ENCODE results near the gene KRTAP1-1.
"Not testable (repeated sequence)": the region's sequence is repeated elsewhere in the genome, so short reads cannot be mapped to it uniquely, and the experiment has no call there.

The KRTAP1-1 gene

GRCh38 chr17:41040783-41041571 is at the start of gene KRTAP1-1:
Gene KRTAP1-1 (minus strand): TSS chr17:41041450. CDS start chr17:41041397, 53 bp downstream.
- not testable (repeated sequence) for H3K36me3 ChIP-seq (ENCODE audit: control insufficient read depth, insufficient read depth, low read length, severe bottlenecking); H3K9me3 ChIP-seq (ENCODE audit: control insufficient read depth, low read length); H3K9ac ChIP-seq (ENCODE audit: low read length); H3K27me3 ChIP-seq (replicated peaks; ENCODE audit: control insufficient read depth, insufficient read depth, low read length); H3K4me3 ChIP-seq (ENCODE audit: low read length); DNase-seq (ENCODE audit: low read depth); H3K4me1 ChIP-seq (ENCODE audit: control insufficient read depth, insufficient read depth, low read length)

GRCh38 chr17:41088760-41089352 is 47.6 kb upstream of the KRTAP1-1 start:
- not testable (repeated sequence) for H3K4me3 ChIP-seq (ENCODE audit: low read length); H3K4me1 ChIP-seq (ENCODE audit: control insufficient read depth, insufficient read depth, low read length); H3K9me3 ChIP-seq (ENCODE audit: control insufficient read depth, low read length); H3K36me3 ChIP-seq (ENCODE audit: control insufficient read depth, insufficient read depth, low read length, severe bottlenecking); H3K9ac ChIP-seq (ENCODE audit: low read length); DNase-seq (ENCODE audit: low read depth); H3K27me3 ChIP-seq (replicated peaks; ENCODE audit: control insufficient read depth, insufficient read depth, low read length)

- H3K27me3 ChIP-seq (replicated peaks; ENCODE audit: control insufficient read depth, insufficient read depth, low read length); H3K4me3 ChIP-seq (ENCODE audit: low read length); H3K4me1 ChIP-seq (ENCODE audit: control insufficient read depth, insufficient read depth, low read length); H3K9me3 ChIP-seq (ENCODE audit: control insufficient read depth, low read length); DNase-seq (ENCODE audit: low read depth); H3K36me3 ChIP-seq (ENCODE audit: control insufficient read depth, insufficient read depth, low read length, severe bottlenecking); H3K9ac ChIP-seq (ENCODE audit: low read length): not testable (repeated sequence)
Observed at GRCh38 chr17:41084100-41084856, 43.0 kb upstream of the KRTAP1-1 start, which contains the start of gene KRTAP4-7. Gene KRTAP4-7 (plus strand): TSS chr17:41084150. CDS start chr17:41084207, 57 bp downstream.

- H3K36me3 ChIP-seq (ENCODE audit: control insufficient read depth, insufficient read depth, low read length, severe bottlenecking); H3K9ac ChIP-seq (ENCODE audit: low read length); DNase-seq (ENCODE audit: low read depth); H3K9me3 ChIP-seq (ENCODE audit: control insufficient read depth, low read length); H3K4me1 ChIP-seq (ENCODE audit: control insufficient read depth, insufficient read depth, low read length); H3K27me3 ChIP-seq (replicated peaks; ENCODE audit: control insufficient read depth, insufficient read depth, low read length); H3K4me3 ChIP-seq (ENCODE audit: low read length): not testable (repeated sequence)
Observed at GRCh38 chr17:41083427-41083826, 42.2 kb upstream of the KRTAP1-1 start.

GRCh38 chr17:41082626-41083025 is 41.4 kb upstream of the KRTAP1-1 start:
- H3K27me3 ChIP-seq (replicated peaks; ENCODE audit: control insufficient read depth, insufficient read depth, low read length): no peaks in the 10 kb centered on the region
- no peaks in the 10 kb centered on the region for H3K9me3 ChIP-seq (ENCODE audit: control insufficient read depth, low read length)
- H3K9ac ChIP-seq (ENCODE audit: low read length): no peak overlapping the region
- DNase-seq (ENCODE audit: low read depth): peak; percentile 44
- no peak overlapping the region for H3K4me3 ChIP-seq (ENCODE audit: low read length)
- H3K36me3 ChIP-seq (ENCODE audit: control insufficient read depth, insufficient read depth, low read length, severe bottlenecking): no peaks in the 10 kb centered on the region
- H3K4me1 ChIP-seq (ENCODE audit: control insufficient read depth, insufficient read depth, low read length): no peaks in the 10 kb centered on the region

- Histone ChIP-seq H3K4me3 (ENCODE audit: low read length) (no peak overlapping the region), H3K4me1 (ENCODE audit: control insufficient read depth, insufficient read depth, low read length) (no peaks in the 10 kb centered on the region), H3K9ac (ENCODE audit: low read length) (no peak overlapping the region), H3K9me3 (ENCODE audit: control insufficient read depth, low read length) (no peaks in the 10 kb centered on the region), H3K36me3 (ENCODE audit: control insufficient read depth, insufficient read depth, low read length, severe bottlenecking) (no peaks in the 10 kb centered on the region), H3K27me3 (replicated peaks; ENCODE audit: control insufficient read depth, insufficient read depth, low read length) (no peaks in the 10 kb centered on the region)
- no peak for DNase-seq (ENCODE audit: low read depth)
Observed at GRCh38 chr17:41076788-41077187, 35.5 kb upstream of the KRTAP1-1 start.

- no peak for DNase-seq (ENCODE audit: low read depth)
- Histone ChIP-seq H3K27me3 (replicated peaks; ENCODE audit: control insufficient read depth, insufficient read depth, low read length) (no peaks in the 10 kb centered on the region), H3K9ac (ENCODE audit: low read length) (no peak overlapping the region), H3K4me3 (ENCODE audit: low read length) (no peak overlapping the region), H3K9me3 (ENCODE audit: control insufficient read depth, low read length) (no peaks in the 10 kb centered on the region), H3K36me3 (ENCODE audit: control insufficient read depth, insufficient read depth, low read length, severe bottlenecking) (no peaks in the 10 kb centered on the region), H3K4me1 (ENCODE audit: control insufficient read depth, insufficient read depth, low read length) (no peaks in the 10 kb centered on the region)
Observed at GRCh38 chr17:41073676-41074075, 32.4 kb upstream of the KRTAP1-1 start.

GRCh38 chr17:41071606-41072360 is 30.5 kb upstream of the KRTAP1-1 start:
- H3K9me3 ChIP-seq (ENCODE audit: control insufficient read depth, low read length): no peaks in the 10 kb centered on the region

GRCh38 chr17:41069031-41069430 is 27.8 kb upstream of the KRTAP1-1 start:
- H3K36me3 ChIP-seq (ENCODE audit: control insufficient read depth, insufficient read depth, low read length, severe bottlenecking): no peaks in the 10 kb centered on the region
- H3K4me3 ChIP-seq (ENCODE audit: low read length): no peak overlapping the region
- no peaks in the 10 kb centered on the region for H3K27me3 ChIP-seq (replicated peaks; ENCODE audit: control insufficient read depth, insufficient read depth, low read length)
- no peak for DNase-seq (ENCODE audit: low read depth)
- no peaks in the 10 kb centered on the region for H3K4me1 ChIP-seq (ENCODE audit: control insufficient read depth, insufficient read depth, low read length)
- H3K9me3 ChIP-seq (ENCODE audit: control insufficient read depth, low read length): no peaks in the 10 kb centered on the region
- no peak overlapping the region for H3K9ac ChIP-seq (ENCODE audit: low read length)

More at GRCh38 chr17:41071606-41072360, 30.5 kb upstream of the KRTAP1-1 start:
- Histone ChIP-seq H3K4me1 (ENCODE audit: control insufficient read depth, insufficient read depth, low read length) (no peaks in the 10 kb centered on the region), H3K27me3 (replicated peaks; ENCODE audit: control insufficient read depth, insufficient read depth, low read length) (no peaks in the 10 kb centered on the region), H3K9ac (ENCODE audit: low read length) (no peak overlapping the region), H3K4me3 (ENCODE audit: low read length) (no peak overlapping the region), H3K36me3 (ENCODE audit: control insufficient read depth, insufficient read depth, low read length, severe bottlenecking) (no peaks in the 10 kb centered on the region)
- no peak for DNase-seq (ENCODE audit: low read depth)

- H3K9ac ChIP-seq (ENCODE audit: low read length): no peak overlapping the region
- H3K27me3 ChIP-seq (replicated peaks; ENCODE audit: control insufficient read depth, insufficient read depth, low read length): no peaks in the 10 kb centered on the region
- peaks cover 6% of the 10 kb centered on the region for H3K4me1 ChIP-seq (ENCODE audit: control insufficient read depth, insufficient read depth, low read length)
- no peak overlapping the region for H3K4me3 ChIP-seq (ENCODE audit: low read length)
- DNase-seq (ENCODE audit: low read depth): peak; percentile 82
- H3K9me3 ChIP-seq (ENCODE audit: control insufficient read depth, low read length): no peaks in the 10 kb centered on the region
- H3K36me3 ChIP-seq (ENCODE audit: control insufficient read depth, insufficient read depth, low read length, severe bottlenecking): no peaks in the 10 kb centered on the region
Observed at GRCh38 chr17:41067281-41067680, 26.0 kb upstream of the KRTAP1-1 start.

All from adipocyte (in vitro differentiated cells).